Mucosa of descending colon (tissue), 3 donors: ENCODE data around the gene GPATCH8. TPM values are rescaled to one million over a fixed set of nuclear protein-coding genes. Genes with fewer than 3 reads are reported as not detected.

Experiments used
- ATAC-seq: fragments of 200-7000 bp; cut with Tn5 transposase; one replicate; pipeline ENCODE4 v1.9.1; 2020; ENCODE audit warnings: mild to moderate bottlenecking, moderate library complexity
- DNase-seq, 3 donors: peaks; one replicate each; pipeline ENCODE4 v3.0.0-alpha.2; 2020
- H3K36me3 ChIP-seq: fragments of 200-600 bp; one replicate; pipeline ENCODE4 v1.8.0; 2021; ENCODE audit warnings: low read depth, mild to moderate bottlenecking
- H3K4me1 ChIP-seq: fragments of 200-600 bp; one replicate; pipeline ENCODE4 v1.8.0; 2021; ENCODE audit warnings: low read depth, mild to moderate bottlenecking
- H3K4me3 ChIP-seq: fragments of 200-600 bp; one replicate; pipeline ENCODE4 v1.8.0; 2021; ENCODE audit warnings: mild to moderate bottlenecking
- H3K9me3 ChIP-seq: fragments of 200-600 bp; one replicate; pipeline ENCODE4 v1.8.0; 2021; ENCODE audit warnings: mild to moderate bottlenecking
- CTCF ChIP-seq: fragments of 200-600 bp; IDR thresholded peaks from one replicate; pipeline ENCODE4 v1.8.0; 2022; ENCODE audit warnings: antibody characterized with exemption, mild to moderate bottlenecking
- intact Hi-C, 2 donors: fragments of 100-400 bp; cut with DNase I in 1 of 2; cut with micrococcal nuclease in 1 of 2; formaldehyde crosslinking; loops; one replicate each; pipeline versions ENCODE4 v1.11.0 to v1.11.1; 2022; cut with DNase I, micrococcal nuclease
- total RNA-seq, 3 donors: library from RNA; stranded (reverse); fragmentation: NEBNext Ultra II Directional in 2 of 3; extraction: Animal tissue kit (Norgen Biotek cat#: 25700) in 2 of 3; gene quantifications; one replicate each; pipeline versions ENCODE4 v1.2.1 to v1.2.4, GENCODE V29; 2021 to 2023
- donor health status: DM: no; HTN: no; CAD: no; lungs with moderate emphysema.
- donor health status: DM: no; HTN: no; CAD: no.
- donor health status: DM: no; HTN: yes; CAD: no.

The GPATCH8 gene
- total RNA-seq, 3 donors from 2014 or later: 34.8 to 48.4 (median 36.3) TPM

- no peaks in the 10 kb centered on the region for H3K36me3 ChIP-seq
- TF ChIP-seq CTCF: no peak
- DNase-seq: no peak
- ATAC-seq: no peak
- intact Hi-C loops: no loop called here
- H3K9me3 ChIP-seq: no peaks in the 10 kb centered on the region
- peaks cover 15% of the 10 kb centered on the region for H3K4me1 ChIP-seq
- no peak overlapping the region for H3K4me3 ChIP-seq
These were observed 119.3 kb downstream of the GPATCH8 start for GRCh38 chr17:44383861-44384260.

- no peak for TF ChIP-seq CTCF
- H3K4me3 ChIP-seq: no peak overlapping the region
- peaks cover 15% of the 10 kb centered on the region for H3K4me1 ChIP-seq
- ATAC-seq (no peak), DNase-seq (peak in 1 of 3 donors; percentile 17)
- intact Hi-C loops: no loop called here
- H3K36me3 ChIP-seq: no peaks in the 10 kb centered on the region
- no peaks in the 10 kb centered on the region for H3K9me3 ChIP-seq
These were observed 119.8 kb downstream of the GPATCH8 start for GRCh38 chr17:44383363-44383762.

- H3K4me1 ChIP-seq: peaks cover 15% of the 10 kb centered on the region
- TF ChIP-seq CTCF: no peak
- no peaks in the 10 kb centered on the region for H3K36me3 ChIP-seq
- no peak overlapping the region for H3K4me3 ChIP-seq
- ATAC-seq (no peak), DNase-seq (peak in 1 of 3 donors; percentile 5)
- H3K9me3 ChIP-seq: no peaks in the 10 kb centered on the region
- intact Hi-C loops: no loop called here
These were observed 120.3 kb downstream of the GPATCH8 start for GRCh38 chr17:44382917-44383316.

- Histone ChIP-seq H3K36me3 (no peaks in the 10 kb centered on the region), H3K4me3 (no peak overlapping the region), H3K4me1 (peaks cover 15% of the 10 kb centered on the region), H3K9me3 (no peaks in the 10 kb centered on the region)
- ATAC-seq: no peak
- intact Hi-C loops: no loop called here
- DNase-seq: peak in 1 of 3 donors; percentile 1
- TF ChIP-seq CTCF: no peak
These were observed 121.3 kb downstream of the GPATCH8 start for GRCh38 chr17:44381810-44382305.

- peak in 1 of 3 donors; percentile 15 for DNase-seq
- no peak for ATAC-seq
- Histone ChIP-seq H3K4me1 (peaks cover 10% of the 10 kb centered on the region), H3K36me3 (no peaks in the 10 kb centered on the region), H3K9me3 (no peaks in the 10 kb centered on the region), H3K4me3 (no peak overlapping the region)
- intact Hi-C loops: no loop called here
- TF ChIP-seq CTCF: no peak
These were observed 122.4 kb downstream of the GPATCH8 start for GRCh38 chr17:44380767-44381166.

GRCh38 chr17:44379887-44380286 lies 123.3 kb downstream of the GPATCH8 start:
- DNase-seq (peak in 1 of 3 donors; percentile 34), ATAC-seq (no peak)
- no peaks in the 10 kb centered on the region for H3K9me3 ChIP-seq
- TF ChIP-seq CTCF: no peak
- no peaks in the 10 kb centered on the region for H3K36me3 ChIP-seq
- H3K4me1 ChIP-seq: peaks cover 4% of the 10 kb centered on the region
- no peak overlapping the region for H3K4me3 ChIP-seq
- intact Hi-C loops: no loop called here
